CD4-positive, alpha-beta T cell treated with Interleukin-17A for 4 hours (primary cell): Measurements from ENCODE around the gene KCNN2.

Experiments used
- DNase-seq: peaks from one replicate; pipeline ENCODE4 v3.0.0-alpha.2; 2020; ENCODE audit warnings: mixed read lengths

Gene KCNN2

DNA sequence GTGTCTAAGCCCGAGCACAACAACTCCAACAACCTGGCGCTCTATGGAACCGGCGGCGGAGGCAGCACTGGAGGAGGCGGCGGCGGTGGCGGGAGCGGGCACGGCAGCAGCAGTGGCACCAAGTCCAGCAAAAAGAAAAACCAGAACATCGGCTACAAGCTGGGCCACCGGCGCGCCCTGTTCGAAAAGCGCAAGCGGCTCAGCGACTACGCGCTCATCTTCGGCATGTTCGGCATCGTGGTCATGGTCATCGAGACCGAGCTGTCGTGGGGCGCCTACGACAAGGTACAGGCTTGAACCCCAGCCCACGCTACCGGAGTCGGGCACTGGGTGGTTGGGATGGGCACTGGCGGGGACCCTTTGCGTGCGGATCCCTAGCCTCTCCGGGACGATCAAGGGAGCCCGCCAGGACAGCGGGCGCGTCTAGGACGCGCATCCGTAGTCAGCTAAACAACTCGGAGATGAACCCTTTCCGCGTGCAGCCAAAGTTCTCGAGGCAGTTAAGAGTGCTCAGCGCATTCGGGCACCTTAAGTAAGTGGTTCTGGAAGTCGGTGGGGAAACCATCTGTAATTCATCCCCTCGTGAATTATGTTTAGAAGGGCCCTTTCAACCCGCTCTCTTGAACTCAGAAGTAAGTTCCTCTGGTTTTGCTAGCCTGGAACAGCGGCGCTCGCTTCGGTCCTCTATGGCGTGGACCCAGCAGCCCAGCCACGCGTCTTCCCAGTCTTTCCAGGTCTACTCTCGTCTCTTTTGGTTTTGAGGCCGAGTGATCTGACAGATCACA, 1.3 kb downstream of the KCNN2 start:
- DNase-seq, result no peak

DNA sequence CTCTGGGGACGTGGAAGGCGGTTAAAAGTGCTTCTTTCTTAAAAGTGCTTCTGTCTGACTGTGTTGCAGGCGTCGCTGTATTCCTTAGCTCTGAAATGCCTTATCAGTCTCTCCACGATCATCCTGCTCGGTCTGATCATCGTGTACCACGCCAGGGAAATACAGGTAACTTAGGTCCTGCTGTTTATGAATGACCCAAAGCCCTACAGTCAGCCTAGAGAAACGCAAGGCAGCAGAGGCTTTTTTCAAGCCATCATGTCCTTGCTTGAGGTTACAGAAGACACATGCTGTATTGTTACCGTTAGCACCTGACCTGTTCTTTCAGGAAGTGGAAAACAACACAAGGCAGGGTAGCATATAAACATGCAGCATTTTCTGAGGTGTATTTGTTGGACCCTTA, 2.0 kb downstream of the KCNN2 start:
- no peak for DNase-seq

- DNase-seq, result no peak
These were observed 5.2 kb downstream of the KCNN2 start for GRCh38 chr5:114367029-114367428.

DNA sequence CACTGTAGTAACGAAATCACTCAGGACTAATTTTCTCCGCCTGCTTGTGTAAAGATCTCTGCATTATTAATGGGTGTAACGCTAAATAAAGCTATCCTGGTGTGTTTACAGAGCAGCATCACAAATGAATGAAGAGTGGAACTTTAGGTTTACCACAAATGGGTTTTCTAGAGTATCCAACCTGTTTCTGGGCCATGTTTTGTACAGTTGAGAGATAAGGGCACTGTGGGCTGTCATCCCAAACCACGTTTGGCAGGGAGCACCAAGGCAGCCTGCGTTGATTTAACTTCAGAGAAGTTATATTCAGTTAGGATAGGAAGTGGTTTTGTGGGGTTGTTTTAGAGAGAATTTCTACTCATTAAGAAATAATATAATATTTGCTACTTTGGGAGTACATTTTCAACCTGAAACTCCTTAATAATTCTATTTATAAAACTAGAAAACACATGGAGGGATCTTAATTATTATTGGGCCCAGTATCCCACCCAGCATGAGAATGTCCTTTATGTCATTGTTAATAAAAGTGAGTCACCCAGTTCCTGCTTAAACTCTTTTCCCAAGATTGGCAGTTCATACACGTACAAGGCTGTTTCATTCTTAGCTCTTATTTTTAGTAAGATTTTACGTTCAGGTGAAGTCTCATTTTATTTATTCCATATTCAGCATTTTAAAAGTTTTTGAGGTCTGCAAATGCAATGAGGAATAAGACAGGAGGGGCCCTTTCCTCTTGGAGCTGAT, 8.0 kb downstream of the KCNN2 start:
- DNase-seq, result no peak

- no peak for DNase-seq
These were observed 15.4 kb downstream of the KCNN2 start for GRCh38 chr5:114377050-114377844.

- no peak for DNase-seq
These were observed 16.1 kb downstream of the KCNN2 start for GRCh38 chr5:114377946-114378345.

GRCh38 chr5:114380721-114381120, 18.9 kb downstream of the KCNN2 start:
- DNase-seq, result no peak

GRCh38 chr5:114387433-114387832, 25.6 kb downstream of the KCNN2 start:
- no peak for DNase-seq

- DNase-seq, result no peak
These were observed 28.6 kb downstream of the KCNN2 start for GRCh38 chr5:114390431-114390830.

DNA sequence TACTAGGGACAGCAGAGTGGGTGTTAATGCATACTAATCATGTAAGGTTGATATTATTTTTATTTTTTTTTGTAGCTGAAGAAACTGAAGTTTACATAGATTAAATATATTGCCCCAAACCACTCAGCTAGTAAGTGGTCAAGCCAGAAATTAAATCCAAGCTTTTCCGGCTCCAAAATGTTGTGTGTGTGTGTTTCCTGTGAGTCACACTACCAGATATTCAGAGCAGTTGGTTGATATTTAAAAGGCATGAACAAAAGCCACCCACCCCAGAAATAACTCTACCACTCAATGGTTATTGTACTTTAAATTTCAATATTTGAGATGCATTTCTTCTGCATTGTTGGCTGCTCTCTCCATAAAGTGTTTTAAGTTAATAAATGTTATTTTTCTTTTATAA, 29.5 kb downstream of the KCNN2 start:
- DNase-seq, result no peak

DNA sequence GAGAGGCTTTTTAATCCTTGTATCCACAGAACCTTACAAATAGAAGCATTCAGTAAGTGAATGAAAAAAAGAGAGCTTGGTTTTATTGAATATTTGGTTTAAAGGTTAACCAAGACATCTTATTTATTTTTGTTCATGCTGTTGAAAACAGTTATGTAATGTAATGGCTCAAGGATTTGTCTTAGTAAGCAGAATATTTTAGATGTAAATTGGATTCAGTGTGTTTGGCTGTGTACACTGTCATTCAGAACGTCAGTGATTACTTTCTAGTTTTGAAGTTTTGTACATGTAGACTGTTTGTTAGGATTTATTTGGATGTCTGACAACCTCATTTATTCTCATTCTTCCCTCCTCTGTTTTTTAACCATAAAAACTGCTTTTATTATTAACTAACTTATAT, 31.3 kb downstream of the KCNN2 start:
- no peak for DNase-seq

GRCh38 chr5:114402206-114402605, 40.3 kb downstream of the KCNN2 start:
- DNase-seq, result no peak

- DNase-seq, result no peak
These were observed 45.9 kb downstream of the KCNN2 start for GRCh38 chr5:114407783-114408182.

- DNase-seq, result no peak
These were observed 47.0 kb downstream of the KCNN2 start for GRCh38 chr5:114408847-114409246.

DNA sequence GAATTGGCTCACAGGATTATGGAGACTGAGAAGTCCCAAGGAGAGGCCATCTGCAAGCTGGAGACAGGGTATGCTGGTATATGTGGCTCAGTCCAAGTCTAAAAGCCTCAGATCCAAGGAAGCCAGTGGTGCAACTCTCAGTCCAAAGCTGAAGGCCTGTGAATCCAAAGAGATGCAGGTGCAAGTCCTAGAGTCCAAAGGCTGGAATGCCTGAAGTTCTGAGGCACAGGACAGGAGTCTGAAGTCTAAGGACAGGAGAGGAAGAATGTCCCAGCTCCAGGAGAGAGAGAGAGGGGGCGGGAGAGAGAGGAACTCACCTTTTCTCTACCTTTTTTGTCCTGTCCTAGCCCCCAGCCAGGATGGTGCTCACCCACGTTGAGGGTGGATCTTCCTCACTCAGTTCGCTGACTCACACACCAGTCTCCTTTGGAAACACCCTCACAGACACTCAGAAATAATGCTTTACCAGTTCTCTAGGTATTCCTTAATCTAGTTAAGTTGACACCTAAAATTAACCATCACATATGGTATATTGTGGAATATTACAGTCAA, 49.6 kb downstream of the KCNN2 start:
- DNase-seq, result no peak

GRCh38 chr5:114412510-114413171, 50.8 kb downstream of the KCNN2 start:
- no peak for DNase-seq

DNA sequence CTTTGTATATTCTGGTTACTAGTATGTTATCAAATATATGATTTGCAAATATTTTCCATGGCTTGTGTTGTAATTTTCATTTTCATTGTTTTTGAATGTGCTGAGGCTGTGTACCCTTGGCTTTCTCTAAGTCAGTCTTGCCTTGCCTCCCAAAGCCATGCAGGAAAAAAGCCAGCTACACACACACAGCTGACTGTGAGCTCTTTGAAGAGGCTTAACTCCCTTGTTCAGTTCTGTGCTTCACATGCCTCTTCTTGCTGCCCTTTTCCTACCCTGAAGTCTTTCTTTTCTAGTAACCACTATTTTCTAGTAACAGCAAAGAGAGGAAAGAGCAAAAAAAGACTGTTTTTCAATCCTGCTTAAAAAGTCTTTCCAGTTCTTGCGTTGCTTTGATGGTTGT, 53.9 kb downstream of the KCNN2 start:
- DNase-seq, result no peak

GRCh38 chr5:114416254-114416653, 54.4 kb downstream of the KCNN2 start:
- no peak for DNase-seq

- no peak for DNase-seq
These were observed 55.6 kb downstream of the KCNN2 start for GRCh38 chr5:114417519-114417918.

DNA sequence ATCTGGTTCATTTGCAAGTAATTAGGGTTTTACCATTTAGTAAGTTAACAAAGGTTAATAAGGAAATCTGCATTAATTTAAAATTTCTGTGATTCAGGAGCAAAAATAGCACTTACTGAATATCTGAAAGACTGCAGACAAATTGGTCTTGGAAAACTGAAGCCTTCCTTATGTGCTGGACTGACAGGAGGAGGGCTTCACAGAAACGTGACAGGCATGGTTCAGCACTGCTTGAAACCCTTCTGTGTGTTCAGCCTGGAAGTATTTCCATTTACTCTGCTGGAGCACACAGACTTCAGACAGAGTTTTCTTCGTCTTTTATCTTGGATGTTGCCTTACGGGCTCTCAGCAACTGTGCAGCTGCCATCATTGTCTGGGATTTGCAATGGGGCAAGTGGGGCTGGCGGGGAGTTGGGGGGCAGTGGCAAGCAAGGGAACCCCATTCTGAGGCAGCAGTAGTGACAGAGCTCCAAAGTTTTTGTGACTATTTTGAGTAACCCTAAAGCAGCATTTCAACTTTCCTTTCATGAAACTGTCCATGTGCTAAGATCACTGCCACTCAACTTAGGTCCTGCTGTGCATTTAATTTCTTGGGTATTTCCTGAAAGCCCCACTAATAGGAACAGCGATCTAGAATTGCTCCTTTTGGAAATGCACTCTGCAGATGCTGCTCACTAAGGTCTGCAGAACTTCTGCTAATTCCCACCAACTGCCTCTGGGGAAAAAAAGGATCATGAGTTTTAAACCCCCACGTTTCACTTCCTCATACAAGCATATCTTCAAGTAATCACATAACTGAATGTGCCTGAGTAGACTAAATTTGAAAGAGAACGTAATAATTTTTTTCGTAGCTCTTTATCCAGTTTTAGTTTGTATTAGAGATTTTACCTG, 56.6 kb downstream of the KCNN2 start:
- DNase-seq, result no peak

GRCh38 chr5:114419067-114419388, 57.2 kb downstream of the KCNN2 start:
- no peak for DNase-seq

DNA sequence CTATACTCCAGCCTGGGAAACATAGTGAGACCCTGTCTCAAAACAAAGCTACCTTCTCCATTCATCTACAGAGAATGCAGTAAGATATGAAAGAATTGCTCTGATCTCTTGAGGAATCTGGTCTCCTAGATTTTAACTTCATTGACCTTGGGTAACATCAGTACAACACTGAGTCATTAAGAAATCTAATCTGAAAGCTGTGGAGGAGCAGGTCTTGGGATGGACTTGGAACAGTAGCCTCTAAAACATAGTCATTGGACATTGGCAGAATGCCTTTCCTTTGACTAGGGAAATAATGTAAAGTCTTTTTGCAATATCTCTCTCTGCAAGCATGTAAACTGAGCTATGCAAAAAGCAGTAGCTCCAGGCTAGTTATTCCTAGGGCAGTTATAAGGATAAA, 58.1 kb downstream of the KCNN2 start:
- DNase-seq, result no peak
